WERI-Rb-1 (cell line): ENCODE measurements around the gene PLXDC2.
"Not testable (repeated sequence)": the region's sequence is repeated elsewhere in the genome, so short reads cannot be mapped to it uniquely, and the experiment has no call there.

Source experiments
- DNase-seq: peaks from one replicate; pipeline ENCODE4 v3.0.0-alpha.2; 2020
- H3K27ac ChIP-seq: fragments of 250-450 bp; sonication (Bioruptor Pico); 2 replicates; pipeline ENCODE4 v1.5.1; 2020; ENCODE audit warnings: mild to moderate bottlenecking, moderate library complexity
- H3K27me3 ChIP-seq: fragments of 250-450 bp; sonication (Bioruptor Pico); 2 replicates; pipeline ENCODE4 v1.5.1; 2021; ENCODE audit warnings: mild to moderate bottlenecking, low read depth, moderate library complexity; ENCODE audit not compliant: insufficient read depth, severe bottlenecking
- H3K36me3 ChIP-seq: fragments of 250-450 bp; sonication (Bioruptor Pico); 2 replicates; pipeline ENCODE4 v1.5.1; 2020; ENCODE audit warnings: mild to moderate bottlenecking, moderate library complexity
- H3K4me3 ChIP-seq: 2 replicates; pipeline ENCODE4 v1.5.1; 2011; ENCODE audit warnings: low read depth, mild to moderate bottlenecking, control low read depth, low read length
- H3K9me3 ChIP-seq: fragments of 250-450 bp; sonication (Bioruptor Pico); 2 replicates; pipeline ENCODE4 v1.5.1; 2021; ENCODE audit warnings: mild to moderate bottlenecking, moderate library complexity; ENCODE audit not compliant: severe bottlenecking
- CTCF ChIP-seq: IDR thresholded peaks from 2 replicates; pipeline ENCODE4 v1.5.1; 2011; ENCODE audit warnings: low read depth, mild to moderate bottlenecking, control low read depth, inconsistent platforms, low read length

Gene PLXDC2

DNA sequence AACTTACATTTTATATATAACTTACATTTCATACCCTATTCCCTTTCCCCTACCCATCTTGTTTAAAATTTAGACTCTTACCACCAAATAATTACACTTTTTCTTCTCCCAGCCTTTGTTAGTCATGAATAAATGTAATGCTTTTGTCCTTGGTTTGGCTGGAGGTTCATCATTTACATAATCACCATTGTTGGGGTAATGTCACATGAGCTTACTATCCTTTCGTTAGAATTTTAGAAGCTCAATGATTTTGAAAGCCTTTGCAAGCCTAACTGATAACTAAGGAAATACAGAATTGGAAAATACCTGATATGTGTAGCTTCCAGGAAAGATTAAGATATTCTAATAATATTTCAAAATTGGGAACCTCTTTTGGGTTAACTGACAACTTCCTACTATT lies 171.7 kb downstream of the PLXDC2 start:
- Histone ChIP-seq H3K9me3 (no peaks in the 10 kb centered on the region), H3K27me3 (no peaks in the 10 kb centered on the region), H3K27ac (no peak overlapping the region), H3K36me3 (no peaks in the 10 kb centered on the region), H3K4me3 (no peak overlapping the region)
- TF ChIP-seq CTCF, result no peak
- no peak for DNase-seq

GRCh38 chr10:19993714-19994315 lies 177.6 kb downstream of the PLXDC2 start:
- Histone ChIP-seq H3K36me3 (no peaks in the 10 kb centered on the region), H3K9me3 (no peaks in the 10 kb centered on the region), H3K4me3 (no peak overlapping the region), H3K27ac (no peak overlapping the region), H3K27me3 (no peaks in the 10 kb centered on the region)
- no peak for TF ChIP-seq CTCF
- DNase-seq, result no peak

- H3K27ac ChIP-seq, result no peak overlapping the region
- no peaks in the 10 kb centered on the region for H3K9me3 ChIP-seq
- H3K36me3 ChIP-seq, result no peaks in the 10 kb centered on the region
- H3K4me3 ChIP-seq, result no peak overlapping the region
- TF ChIP-seq CTCF, result no peak
- no peak for DNase-seq
- no peaks in the 10 kb centered on the region for H3K27me3 ChIP-seq
Measured at GRCh38 chr10:19998482-19998881, 182.2 kb downstream of the PLXDC2 start.

DNA sequence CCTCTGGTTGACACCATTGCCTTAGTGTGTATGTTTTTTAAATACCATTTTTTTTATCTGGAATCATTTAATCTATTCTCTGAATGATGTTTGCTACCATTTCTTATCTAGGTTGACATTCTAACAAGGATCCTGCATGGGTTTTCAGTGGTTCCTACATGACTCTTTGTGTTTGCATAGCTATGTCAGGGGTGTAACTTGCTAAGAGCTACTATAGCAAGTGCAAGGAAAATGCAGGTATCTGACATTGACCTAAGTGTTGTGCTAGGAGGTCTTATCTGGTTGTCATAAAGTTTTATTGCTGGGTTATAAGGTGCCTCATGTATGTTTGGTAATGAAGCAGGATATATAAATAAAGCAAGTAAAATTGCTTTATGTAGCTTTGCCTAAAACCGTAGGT lies 183.2 kb downstream of the PLXDC2 start:
- H3K4me3 ChIP-seq, result no peak overlapping the region
- H3K9me3 ChIP-seq, result no peaks in the 10 kb centered on the region
- H3K36me3 ChIP-seq, result no peaks in the 10 kb centered on the region
- no peak for DNase-seq
- no peak for TF ChIP-seq CTCF
- no peaks in the 10 kb centered on the region for H3K27me3 ChIP-seq
- H3K27ac ChIP-seq, result no peak overlapping the region

DNA sequence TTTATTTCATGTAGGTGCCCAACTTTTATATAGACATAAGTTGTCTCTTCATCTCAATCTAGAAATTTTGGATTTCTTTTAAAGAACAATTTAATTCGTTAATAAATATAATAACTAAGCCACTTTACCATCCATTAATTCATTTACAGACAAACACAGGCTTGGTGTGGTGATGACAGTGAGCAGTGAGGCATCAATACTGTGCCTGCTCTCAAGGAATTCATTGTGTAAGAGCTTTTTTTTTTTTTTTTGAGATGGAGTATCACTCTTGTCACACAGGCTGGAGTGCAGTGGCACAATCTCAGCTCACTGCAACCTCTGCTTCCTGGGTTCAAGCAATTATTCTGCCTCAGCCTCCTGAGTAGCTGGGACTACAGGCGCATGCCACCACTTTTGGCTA lies 185.8 kb downstream of the PLXDC2 start:
- DNase-seq, H3K27me3 ChIP-seq, H3K27ac ChIP-seq, H3K9me3 ChIP-seq, H3K36me3 ChIP-seq, H3K4me3 ChIP-seq: not testable (repeated sequence)

DNA sequence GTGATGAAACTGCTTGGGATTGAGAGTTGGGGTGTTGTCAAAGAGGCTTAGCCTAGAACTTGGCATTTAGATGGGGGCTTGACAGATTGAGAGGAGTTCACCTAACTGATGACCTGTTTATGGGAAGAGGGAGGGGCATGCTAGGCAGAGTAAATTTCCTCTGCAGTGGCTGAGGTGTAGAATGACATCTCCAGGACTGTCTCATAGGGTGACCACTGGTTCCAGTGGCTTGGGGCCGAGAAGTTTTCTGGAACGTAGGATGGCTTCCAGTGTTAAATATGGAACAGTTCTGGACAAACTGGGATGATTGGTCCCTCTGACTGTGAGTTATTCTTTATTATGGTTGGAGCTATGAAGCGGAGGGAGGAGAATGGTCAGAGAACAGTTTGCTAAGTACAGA lies 186.4 kb downstream of the PLXDC2 start:
- no peak for DNase-seq
- no peaks in the 10 kb centered on the region for H3K36me3 ChIP-seq
- H3K9me3 ChIP-seq, result no peaks in the 10 kb centered on the region
- no peak overlapping the region for H3K4me3 ChIP-seq
- H3K27me3 ChIP-seq, result no peaks in the 10 kb centered on the region
- no peak for TF ChIP-seq CTCF
- H3K27ac ChIP-seq, result no peak overlapping the region
